NCI-H128 (cell line): ENCODE results near the gene SNRPD2.
"Not testable (repeated sequence)": the region's sequence is repeated elsewhere in the genome, so short reads cannot be mapped to it uniquely, and the experiment has no call there.

ENCODE experiments used
- DNase-seq: peaks from one replicate; lab custom pipeline; 2025; ENCODE audit not compliant: unreplicated experiment; lab: John Stamatoyannopoulos, UW

Gene SNRPD2

DNA sequence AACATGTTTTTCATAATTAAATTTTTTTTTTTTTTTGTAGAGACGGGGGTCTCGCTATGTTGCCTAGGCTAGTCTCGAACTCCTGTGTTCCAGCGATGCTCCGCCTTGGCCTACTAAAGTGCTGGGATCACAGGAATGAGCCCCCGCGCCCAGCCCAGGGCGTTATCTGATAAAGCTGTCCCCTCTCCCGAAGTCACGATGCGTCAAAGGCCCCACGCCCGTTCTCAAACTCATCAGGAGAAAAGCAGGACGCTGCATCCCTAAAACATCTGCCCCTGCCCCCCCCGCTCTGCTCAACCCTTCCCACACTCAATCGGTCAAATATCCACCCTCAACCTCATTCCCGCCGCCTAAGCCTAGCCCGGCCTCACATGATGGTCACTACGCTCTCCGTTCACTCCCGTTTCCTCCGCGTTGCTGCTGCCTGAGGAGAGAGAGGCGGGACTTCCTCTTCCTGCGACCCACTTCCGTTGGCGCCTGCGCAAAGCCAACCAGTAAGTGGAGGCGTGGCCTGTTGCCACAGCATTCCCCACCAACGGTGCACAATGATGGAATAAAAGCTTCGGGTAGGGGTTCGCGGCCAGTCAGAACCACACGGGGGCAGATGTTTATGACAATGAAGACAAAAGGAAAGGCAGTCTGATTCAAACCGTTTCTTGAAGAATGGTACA, at the start of gene SNRPD2:
Gene SNRPD2 (minus strand): TSS at position 438 of the 671 bp plus-strand sequence. CDS start 65 bp downstream, at position 373.
- DNase-seq: peak; percentile 95

DNA sequence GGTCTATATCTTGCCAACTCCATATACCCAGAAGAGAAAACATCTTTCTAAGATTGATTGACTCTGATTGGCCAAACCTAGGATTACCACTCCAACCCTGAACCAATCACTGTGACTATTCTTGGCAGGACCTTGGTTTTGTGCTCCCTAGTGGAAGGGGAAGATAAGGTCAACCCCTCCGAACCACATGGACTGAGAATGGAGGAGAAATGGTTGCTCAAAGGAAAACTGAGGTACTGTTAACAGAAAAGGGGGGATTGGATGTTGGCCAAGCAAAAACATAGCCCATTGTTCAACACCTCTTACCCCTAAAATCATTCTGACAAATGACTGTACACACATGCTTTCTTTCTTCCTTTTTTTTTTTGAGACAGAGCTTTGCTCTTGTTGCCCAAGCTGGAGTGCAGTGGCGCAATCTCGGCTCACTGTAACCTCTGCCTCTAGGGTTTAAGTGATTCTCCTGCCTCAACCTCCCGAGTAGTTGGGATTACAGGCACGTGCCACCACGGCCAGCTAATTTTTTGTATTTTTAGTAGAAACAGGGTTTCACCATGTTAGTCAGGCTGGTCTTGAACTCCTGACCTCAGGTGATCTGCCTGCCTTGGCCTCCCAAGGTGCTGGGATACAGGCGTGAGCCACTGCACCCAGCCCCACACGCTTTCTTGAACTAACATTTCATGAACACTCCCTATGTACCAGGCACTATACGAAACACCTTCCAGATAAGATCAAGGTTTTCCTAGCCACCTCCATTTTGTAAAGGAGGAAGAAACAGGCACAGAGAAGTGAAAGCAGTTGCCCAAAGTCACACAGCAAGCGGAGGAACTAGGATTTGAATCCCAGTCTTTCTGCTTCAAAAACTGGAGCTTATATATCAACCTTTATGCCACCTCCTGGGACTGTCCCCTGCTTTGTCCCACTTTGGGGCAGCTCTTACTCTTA, 48.0 kb upstream of the SNRPD2 start:
- no peak for DNase-seq

DNA sequence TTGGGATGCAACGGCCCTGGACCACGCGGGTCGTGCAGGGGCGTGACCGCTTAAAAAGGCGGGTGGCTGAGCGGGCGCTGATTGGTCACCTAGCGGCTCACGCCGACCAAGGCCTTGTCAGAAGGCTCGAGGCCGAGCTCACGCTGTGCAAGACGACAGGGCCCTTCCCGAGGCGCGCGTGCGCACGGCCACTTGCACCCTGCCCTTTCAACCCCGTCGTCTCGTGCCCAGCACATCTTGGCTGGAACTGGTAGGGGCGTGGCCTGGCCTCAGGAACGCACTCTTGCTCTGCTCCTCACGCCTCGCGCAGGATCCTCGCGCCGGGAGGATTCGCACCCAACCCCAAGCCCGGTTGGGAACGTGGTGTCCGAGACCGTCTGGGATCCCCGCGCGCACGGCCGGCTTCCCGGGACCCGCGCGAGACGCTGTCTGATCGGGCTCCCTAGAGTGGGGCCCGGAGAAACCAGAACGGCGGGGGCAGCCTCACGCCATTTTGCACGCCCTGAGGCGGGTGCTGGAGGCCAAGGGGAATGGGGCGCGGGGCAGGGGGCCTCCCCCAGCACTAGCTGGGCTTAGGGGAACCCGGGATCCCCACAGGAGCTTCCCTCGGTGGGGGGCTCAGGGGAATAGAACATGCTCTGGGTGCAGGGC, 41.5 kb upstream of the SNRPD2 start, which contains the start of gene MEIOSIN:
Gene MEIOSIN (plus strand): TSS at position 280 of the 651 bp plus-strand sequence. CDS start 1,938 bp downstream, outside the sequence.
- no peak for DNase-seq

DNA sequence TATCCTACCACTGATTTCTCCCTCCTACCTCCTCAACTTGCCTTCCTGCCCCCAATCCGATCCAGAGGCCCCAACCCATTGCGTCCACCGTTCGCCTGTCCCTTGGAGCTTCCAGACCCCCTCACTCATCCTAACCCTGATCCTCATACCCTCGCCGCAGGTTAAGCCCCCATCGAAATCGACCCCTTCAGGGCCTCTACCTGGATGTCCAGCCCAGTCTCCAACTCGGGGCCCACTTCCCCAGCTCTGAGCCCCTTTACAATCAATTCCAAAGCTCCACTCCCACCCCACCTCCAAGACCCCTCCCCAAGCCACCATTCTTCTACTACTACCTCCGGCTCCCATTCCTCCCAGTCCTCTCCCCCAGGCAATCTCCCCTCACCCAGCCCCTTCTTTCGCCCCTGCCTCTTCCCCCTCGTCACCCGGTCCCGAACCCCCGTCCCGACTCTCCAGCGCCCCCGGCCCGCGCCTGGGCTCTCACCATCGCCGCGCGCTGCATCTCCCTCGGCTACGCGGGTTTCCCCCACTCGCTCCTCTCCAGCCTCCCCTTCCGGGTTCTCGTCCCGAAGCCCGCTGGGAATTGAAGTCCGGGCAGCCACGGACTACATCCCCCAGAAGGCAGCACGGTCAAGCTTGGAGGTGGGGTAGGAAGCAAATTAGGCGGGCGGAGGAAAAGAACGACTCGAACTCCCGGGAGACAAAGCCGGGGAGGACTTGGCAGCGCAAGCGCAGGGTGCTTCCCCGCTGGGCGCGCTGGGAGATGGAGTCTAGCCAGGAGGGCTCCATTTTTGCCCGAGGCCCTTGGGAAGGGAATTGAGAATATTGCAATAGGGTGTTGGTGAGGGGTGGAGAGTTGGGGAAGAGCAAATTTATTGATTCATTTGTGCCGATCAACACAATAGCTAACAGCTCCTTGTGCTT, 38.9 kb upstream of the SNRPD2 start, which contains the start of gene FBXO46:
Gene FBXO46 (minus strand): TSS at position 529 of the 921 bp plus-strand sequence. CDS start 17,401 bp downstream, outside the sequence.
- DNase-seq: peak; percentile 98

DNA sequence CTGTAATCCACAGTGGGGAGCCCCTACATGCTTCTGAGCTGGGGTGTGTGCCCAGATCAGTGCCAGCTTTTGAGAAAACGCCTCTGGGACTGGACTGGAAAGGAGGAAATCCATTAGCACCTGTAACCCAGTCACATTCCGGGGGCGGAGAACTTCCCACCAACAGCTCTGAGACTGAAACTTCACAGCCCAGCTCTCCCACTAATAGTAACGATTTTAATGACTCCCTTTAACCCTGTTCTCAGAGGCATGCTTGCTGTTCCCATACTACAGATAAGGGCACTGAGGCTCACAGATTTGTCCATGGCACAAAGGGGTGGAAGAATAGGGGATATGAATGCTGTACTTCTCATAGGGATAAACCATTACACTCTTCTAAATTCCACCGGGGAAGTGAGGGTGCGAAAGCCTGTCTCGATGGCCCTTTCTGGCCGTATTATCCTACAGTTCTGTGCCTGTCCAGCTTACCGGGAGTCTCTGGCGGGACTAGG, 38.1 kb upstream of the SNRPD2 start:
- DNase-seq: no peak

DNA sequence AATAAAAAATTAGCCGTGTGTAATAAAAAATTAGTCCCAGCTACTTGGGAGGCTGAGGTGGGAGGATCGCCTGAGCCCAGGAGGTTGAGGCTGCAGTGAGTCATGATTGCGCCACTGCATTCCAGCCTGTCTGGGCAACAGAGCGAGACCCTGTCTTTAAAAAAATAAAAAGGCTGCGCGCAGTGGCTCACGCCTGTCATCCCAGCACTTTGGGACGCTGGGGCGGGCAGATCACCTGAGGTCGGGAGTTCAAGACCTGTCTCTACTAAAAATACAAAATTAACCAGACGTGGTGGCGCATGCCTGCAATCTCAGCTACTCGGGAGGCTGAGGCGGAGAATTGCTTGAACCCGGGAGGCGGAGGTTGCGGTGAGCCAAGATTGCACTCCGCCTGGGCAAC, 36.9 kb upstream of the SNRPD2 start:
- DNase-seq: not testable (repeated sequence)

DNA sequence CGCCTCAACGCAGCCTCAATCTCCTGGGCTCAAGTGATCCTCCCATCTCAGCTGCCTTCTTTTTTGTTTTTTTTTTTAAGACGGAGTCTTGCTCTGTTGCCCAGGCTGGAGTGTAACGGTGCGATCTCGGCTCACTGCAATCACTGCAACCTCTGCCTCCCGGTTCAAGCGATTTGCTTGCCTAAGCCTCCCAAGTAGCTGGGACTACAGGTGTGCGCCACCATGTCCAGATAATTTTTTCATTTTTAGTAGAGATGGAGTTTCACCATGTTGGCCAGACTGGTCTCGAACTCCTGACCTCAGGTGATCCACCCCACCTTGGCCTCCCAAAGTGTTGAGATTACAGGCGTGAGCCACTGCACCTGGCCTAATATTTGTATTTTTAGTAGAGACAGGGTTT, 28.3 kb upstream of the SNRPD2 start:
- not testable (repeated sequence) for DNase-seq

DNA sequence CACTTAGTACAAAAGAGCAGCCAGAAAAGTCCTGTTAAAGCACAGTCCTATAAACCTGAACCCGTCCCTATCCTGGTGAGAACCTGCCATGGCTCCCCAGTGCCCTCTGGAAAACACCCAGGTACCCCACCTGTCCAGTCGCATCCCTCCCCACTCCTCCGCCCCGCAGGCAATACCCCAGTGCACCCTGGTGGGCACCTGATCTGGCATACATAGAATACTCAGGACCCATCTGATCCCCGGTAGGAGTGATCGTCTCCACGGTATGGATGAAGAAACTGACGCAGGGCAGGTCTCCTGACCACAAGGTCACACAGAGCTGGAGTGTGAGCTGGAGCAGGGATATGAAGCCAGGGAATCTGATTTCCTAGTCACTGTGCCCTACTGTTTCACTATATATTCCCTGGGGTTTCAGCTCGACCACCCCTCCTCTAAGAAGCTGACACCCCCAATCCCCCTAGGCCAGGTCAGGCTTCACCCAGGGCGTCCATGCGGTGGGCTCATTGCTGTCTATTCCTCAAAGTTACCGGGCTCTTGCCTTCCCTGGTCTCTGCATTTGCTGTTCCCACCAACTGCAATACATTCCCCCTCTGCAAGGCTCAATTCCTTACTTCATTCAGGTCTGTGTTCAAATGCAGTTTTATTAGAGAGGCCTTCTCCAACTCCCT, 26.4 kb upstream of the SNRPD2 start:
- DNase-seq: no peak

DNA sequence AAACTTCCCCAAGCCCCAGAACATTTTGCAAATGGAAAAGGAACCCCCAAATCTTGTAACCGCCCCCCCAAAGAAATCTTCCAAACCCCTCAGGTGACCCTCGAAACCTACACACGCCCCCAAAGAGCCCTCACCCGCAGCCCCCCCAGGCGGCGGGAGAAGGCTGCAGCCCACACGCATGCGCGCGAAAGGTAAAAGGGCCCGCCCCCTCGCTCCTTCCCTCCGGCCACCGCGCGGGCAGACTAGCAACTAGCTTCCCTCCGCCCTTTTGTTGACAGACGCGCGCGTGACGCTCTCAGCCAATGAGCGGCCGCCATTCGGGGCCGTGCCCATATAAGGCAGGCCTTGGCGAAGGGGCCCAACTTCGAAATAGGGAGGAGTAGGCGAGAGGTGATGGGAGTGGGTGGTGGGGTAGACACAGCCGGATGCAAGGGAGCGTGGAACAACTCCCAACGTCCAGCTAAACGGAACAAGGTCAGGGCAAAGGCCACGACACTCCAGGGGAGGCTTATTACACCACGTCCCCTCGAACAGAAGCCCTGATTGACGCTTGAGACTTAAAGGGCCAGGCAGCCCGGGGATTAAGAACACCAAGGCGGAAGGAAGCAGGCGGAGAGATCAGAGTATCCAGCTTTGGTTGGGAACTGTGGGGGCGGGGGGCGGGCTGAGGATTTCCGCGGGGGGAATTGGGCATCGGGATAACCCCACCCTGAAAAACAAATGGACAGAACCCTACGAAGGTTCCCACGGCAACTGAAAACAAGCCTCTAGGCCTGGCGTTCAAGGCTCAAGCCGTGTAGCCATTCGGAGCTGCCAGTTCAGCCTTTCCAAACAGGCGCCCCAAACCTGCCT, 25.6 kb upstream of the SNRPD2 start:
- DNase-seq: peak; percentile 98

DNA sequence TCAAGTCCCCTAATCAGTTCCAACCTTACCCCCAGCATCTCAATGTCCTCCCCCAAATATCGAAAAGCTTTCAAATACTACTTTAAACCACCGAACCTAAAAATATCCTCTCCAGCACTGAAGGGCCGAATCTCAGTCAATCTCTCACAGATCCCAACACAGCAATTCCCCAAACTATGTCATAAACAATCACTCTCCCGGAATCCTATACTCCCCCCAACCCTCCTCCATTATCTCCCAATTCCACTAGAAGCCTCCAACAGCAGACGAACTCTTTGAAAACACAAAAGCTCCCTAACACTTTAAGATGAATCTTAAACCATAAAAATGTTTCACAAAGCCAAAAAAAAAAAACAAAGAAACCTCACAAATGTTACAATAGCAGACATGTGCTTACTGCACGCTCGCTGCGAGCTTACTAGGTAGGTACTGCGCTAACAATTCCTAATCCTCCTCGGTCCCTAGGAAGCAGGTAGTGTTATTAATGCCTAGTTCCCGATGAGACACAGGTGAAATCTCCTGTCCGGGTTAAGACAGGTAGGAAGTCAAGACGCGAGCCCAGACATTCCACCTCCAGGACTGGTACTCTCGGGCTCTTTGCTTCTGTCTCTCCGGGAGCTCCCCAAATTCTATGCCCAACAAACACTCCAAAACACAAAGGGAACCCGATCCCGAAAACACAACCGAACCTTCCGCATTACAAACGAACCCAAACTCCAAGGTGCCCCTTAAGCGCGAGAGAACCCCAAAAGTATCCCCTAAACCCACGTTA, 24.8 kb upstream of the SNRPD2 start:
- no peak for DNase-seq

DNA sequence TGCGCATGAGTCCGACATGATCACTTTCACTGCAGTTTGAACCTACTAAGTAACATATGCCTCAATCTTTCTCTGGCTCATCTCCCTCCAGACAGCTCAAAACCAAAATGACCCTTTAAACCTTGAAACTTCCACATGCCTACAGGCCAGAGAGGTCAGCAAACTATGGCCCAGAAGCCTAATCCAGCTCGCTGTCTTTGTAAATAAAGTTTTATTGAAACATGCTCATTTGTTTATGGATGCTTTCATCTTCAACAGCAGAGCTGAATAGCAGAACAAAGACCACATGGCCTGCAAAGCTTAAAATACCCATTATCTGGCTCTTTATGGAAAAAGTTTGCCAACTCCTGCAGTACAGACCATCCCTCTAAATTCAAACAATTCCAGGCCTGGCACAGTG, 23.4 kb upstream of the SNRPD2 start:
- no peak for DNase-seq

DNA sequence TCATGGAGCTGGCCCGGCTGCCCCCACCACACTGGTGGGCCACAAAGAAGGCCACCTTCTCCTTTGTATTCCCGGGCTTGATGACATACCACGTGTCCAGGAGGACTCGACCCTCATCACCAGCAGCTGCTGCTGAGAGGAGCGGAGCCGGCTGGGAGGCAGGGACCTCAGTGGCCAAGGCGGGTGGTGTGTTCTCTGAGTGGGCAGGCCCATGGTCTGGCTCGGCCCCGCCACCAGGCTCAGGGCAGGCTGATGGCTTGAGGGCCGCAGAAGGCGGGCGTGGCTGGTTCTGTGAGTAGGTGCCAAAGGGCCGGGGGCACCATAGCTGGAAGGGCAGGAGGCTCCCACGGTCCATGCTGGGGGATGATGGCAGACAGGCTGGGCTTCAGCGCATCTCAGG, 21.4 kb upstream of the SNRPD2 start:
- no peak for DNase-seq

DNA sequence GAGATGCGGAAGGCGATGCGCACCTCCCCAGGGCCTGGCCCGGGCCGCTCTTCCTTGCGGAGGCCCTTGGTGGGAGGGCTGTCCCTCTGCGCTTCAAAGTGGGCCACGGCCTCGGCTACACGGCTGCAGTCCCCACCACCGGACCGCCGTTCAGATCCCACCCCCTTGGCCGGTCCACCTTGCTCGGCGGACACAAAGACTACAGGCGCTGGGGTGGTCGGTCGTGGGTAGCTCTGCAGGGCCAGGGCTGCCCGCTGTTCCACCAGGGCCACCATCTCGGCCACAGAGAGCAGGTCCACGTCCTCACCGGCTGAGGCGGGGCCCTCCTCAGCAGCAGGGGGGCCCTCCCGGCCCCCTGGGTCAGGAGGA, 20.9 kb upstream of the SNRPD2 start:
- DNase-seq: no peak

DNA sequence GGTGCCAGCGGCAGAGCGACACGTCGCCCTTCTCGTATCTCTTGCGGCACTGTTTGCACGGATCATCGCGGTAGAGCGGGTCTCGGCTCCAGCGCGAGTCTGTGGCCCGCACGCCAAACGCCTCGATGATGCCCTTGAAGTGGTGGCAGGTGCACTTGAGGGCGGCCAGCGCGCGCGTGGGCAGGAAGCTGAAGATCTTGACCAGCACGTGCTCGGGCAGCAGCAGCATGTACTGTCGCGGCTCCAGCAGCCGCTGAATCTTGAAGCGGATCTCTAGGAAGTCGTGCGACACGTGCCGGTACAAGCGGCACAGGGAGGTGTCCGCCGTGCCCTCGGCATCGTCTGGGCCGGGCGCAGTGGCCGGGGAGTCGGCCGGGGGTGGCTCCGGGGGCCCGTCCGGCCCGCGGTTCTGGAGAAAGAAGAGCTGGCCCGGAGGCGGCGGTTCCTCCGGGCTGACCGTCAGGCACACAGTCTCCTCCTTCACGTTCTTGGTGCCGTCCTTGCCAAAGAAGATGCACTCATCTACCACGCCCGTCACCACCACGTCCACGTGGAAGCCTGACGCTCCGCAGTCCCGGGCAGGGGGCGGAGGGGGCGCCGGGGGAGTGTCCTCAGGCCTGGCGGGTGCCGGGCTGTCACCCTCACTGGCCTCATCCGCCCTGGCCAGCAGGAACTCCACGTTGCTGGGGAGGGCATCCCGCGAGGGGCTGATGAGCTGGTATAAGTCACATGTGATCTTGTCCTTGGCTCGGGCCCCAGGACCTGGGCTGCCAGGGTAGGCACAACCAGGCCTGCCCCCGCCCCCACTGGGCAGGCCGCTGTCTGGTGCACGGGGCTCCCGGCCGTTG, 20.3 kb upstream of the SNRPD2 start:
- DNase-seq: no peak

DNA sequence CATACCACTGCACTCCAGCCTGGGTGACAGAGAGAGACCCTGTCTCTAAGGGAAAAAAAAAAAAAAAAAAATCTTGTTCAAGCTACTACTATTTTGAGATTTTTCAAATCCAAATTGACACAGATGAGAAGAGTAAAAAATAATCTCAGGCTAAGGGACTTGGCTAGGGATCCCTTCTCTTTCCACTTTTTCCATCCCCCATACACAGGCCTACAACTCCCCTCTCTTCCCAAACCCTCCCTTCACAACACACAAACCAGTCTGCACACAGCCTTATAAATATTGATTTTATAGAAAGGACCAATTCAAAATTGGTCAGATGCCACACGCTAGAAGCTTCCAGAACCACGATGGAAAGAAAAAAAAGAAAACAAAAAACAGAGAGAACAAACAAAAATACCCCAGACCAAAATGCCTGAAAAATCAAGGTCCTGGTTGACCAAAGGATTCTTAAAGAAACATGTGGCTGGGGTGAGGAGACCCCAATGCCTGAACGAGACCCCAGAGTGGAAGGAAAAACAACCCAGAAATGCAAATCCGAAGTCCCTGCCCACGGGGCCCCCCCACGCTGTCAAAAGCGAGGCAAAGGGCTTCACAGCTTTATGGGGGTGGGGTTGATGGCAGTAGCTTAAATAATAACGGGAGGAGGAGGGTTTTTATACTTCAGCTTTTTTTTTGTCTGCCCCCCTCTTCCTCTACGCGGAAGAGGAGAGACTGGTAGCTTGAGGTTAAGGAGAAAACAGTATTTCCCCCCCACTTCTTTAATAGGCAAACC, 18.8 kb upstream of the SNRPD2 start:
- DNase-seq: no peak

DNA sequence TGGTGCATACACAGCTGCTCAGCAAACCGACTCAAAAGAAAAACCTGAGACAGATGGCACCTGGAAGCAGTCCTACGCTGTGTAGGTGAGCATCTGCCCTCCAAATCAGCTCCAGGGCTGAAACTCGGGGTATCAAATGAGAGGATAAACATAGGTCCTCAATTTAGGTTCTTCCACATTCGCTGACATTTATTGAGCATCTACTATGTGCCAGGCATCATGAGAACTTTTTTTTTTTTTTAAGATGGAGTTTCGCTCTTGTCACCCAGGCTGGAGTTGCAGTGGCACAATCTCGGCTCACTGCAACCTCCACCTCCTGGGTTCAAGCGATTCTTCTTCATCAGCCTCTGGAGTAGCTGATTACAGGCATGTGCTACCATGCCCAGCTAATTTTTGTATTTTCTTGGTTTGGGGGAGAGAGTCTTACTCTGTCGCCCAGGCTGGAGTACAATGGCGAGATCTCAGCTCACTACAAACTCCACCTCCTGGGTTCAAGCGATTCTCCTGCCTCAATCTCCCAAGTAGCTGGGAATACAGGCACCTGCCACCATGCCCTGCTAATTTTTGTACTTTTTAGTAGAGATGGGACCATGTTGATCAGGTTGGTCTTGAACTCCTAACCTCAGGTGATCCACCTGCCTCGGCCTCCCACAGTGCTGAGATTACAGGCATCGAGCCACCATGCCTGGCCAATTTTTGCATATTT, 14.1 kb upstream of the SNRPD2 start:
- no peak for DNase-seq
